Omental fat pad (tissue), 4 donors: Measurements from ENCODE around the gene PLA2G2F. TPM values are rescaled to one million over a fixed set of nuclear protein-coding genes. Genes with fewer than 3 reads are reported as not detected.
A peak's percentile ranks its signal among the peaks of the same experiment; 100 is the strongest.

Experiments used
- ATAC-seq: fragments of 150-250 bp; one replicate; pipeline ENCODE4 v1.9.1; 2016; ENCODE audit warnings: mild to moderate bottlenecking, moderate library complexity; ENCODE audit not compliant: low FRiP score
- DNase-seq: peaks from one replicate; pipeline ENCODE4 v3.0.0-alpha.2; 2019; ENCODE audit warnings: low spot score
- CTCF ChIP-seq, 3 donors: fragments of 450-650 bp; IDR thresholded peaks; one replicate each; pipeline ENCODE4 v1.5.1; 2016 to 2017; ENCODE audit warnings: antibody characterized with exemption in 3 of 3, mild to moderate bottlenecking in 3 of 3, moderate library complexity in 2 of 3
- total RNA-seq, 4 donors: library from RNA; depleted of rRNA; stranded (reverse); fragments of >200 nt; gene quantifications; one replicate each; pipeline ENCODE4 v1.1.0, GENCODE V29; 2016

Gene PLA2G2F
- total RNA-seq, 4 donors from 2014 or later = not detected

- no peak for DNase-seq
- ATAC-seq = no peak
- no peak for TF ChIP-seq CTCF (IDR thresholded peaks at IDR 0.05)
Measured at GRCh38 chr1:20190256-20191160, 51.4 kb downstream of the PLA2G2F start.

- DNase-seq (no peak), ATAC-seq (no peak)
- TF ChIP-seq CTCF (IDR thresholded peaks at IDR 0.05) = no peak
Measured at GRCh38 chr1:20191266-20191825, 52.2 kb downstream of the PLA2G2F start.

- DNase-seq = no peak
- peak; percentile 80 for ATAC-seq
- no peak for TF ChIP-seq CTCF (IDR thresholded peaks at IDR 0.05)
Measured at GRCh38 chr1:20192364-20192763, 53.2 kb downstream of the PLA2G2F start.

GRCh38 chr1:20192871-20193411 lies 53.8 kb downstream of the PLA2G2F start:
- ATAC-seq (no peak), DNase-seq (no peak)
- TF ChIP-seq CTCF (IDR thresholded peaks at IDR 0.05) = no peak

- ATAC-seq (no peak), DNase-seq (no peak)
- no peak for TF ChIP-seq CTCF (IDR thresholded peaks at IDR 0.05)
Measured at GRCh38 chr1:20194224-20194623, 55.1 kb downstream of the PLA2G2F start.

- TF ChIP-seq CTCF (IDR thresholded peaks at IDR 0.05) = no peak
- no peak for ATAC-seq
- peak; percentile 69 for DNase-seq
Measured at GRCh38 chr1:20194757-20195461, 55.8 kb downstream of the PLA2G2F start.
